Stimulated activated CD4-positive, alpha-beta T cell treated with anti-CD3 and anti-CD28 coated beads, Interleukin-4, amount 100 ng/mL, for 1 hour (primary cell): ENCODE data around the gene ACSS2.
A peak's percentile ranks its signal among the peaks of the same experiment; 100 is the strongest.

ENCODE experiments used
- DNase-seq: peaks from one replicate; pipeline ENCODE4 v3.0.0-alpha.2; 2020

ACSS2 gene, protein sequence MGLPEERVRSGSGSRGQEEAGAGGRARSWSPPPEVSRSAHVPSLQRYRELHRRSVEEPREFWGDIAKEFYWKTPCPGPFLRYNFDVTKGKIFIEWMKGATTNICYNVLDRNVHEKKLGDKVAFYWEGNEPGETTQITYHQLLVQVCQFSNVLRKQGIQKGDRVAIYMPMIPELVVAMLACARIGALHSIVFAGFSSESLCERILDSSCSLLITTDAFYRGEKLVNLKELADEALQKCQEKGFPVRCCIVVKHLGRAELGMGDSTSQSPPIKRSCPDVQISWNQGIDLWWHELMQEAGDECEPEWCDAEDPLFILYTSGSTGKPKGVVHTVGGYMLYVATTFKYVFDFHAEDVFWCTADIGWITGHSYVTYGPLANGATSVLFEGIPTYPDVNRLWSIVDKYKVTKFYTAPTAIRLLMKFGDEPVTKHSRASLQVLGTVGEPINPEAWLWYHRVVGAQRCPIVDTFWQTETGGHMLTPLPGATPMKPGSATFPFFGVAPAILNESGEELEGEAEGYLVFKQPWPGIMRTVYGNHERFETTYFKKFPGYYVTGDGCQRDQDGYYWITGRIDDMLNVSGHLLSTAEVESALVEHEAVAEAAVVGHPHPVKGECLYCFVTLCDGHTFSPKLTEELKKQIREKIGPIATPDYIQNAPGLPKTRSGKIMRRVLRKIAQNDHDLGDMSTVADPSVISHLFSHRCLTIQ

DNA sequence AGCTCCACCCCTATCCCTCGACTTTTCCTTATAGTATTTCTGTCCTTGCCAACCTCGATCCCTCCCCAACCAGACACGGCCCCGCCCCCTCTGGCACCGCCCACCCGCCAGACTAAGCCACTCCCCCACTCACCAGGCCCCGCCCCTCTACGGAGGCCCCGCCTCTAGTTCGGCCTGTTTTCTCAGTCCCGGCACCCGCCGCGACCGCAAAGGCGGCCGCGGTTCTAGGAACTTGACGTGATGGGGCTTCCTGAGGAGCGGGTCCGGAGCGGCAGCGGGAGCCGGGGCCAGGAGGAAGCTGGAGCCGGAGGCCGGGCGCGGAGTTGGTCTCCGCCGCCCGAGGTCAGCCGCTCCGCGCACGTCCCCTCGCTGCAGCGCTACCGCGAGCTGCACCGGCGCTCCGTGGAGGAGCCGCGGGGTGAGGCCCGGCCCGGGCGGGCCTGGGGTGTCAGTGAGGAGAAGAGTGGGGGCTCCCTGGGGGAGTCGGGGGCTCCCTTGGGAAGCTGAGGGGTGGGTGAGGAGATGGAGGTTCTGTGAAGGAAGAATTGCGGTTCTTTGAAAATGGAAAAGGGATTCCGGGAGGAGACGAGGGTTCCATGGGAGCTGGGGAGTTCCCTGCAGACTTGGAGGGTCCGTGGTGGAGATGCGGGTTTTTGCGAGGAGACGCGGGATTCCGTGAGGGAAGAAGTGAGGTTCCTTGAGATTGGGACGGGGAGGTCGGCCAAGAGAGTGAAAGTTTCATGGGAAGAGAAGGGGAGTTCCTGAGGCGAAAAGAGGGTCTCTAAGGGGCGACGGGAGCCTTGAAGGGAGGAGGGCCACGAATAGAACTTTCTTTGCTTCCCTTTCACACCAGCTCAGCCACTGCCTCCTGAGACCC, at the start of gene ACSS2:
Gene ACSS2, plus strand, starts transcription at position 207 of the 877 bp plus-strand sequence. Its CDS starts 34 bp downstream, at position 241.
- no peak for DNase-seq

DNA sequence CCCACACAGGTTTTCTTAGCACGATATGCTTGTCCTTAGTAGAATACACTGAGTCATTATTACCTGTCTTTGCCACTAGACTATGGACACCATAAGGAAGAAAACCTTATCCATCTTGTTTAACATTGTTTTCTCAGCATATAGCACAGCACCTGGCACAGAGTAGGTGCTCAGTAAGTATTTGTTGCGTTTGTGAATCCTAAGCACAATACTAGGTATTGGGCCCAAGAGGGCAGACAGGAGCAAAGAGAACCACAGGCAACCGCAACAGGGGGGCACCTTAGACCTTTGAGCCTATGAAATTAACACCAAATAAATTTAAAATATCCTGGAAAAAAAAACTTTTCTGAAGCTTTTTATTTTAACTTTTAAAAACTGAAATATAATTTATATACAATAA, 47.2 kb upstream of the ACSS2 start:
- DNase-seq, result no peak

DNA sequence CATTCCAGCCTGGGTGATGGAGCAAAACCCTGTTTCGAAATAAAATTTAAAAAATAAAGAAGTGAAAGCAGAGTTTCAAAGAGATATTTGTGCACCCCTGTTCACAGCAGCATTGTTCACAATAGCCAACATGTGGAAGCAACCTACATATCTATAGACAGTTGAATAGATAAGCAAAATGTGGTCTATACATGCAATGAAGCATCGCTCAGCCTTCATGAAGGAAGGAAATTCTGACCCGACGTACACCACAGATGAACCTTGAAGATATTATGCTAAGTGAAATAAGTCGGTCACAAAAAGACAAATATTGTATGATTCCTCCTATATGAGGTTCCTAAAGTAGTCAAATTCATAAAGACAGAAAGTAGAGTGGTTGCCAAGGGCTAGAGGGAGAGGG, 44.5 kb upstream of the ACSS2 start:
- no peak for DNase-seq

DNA sequence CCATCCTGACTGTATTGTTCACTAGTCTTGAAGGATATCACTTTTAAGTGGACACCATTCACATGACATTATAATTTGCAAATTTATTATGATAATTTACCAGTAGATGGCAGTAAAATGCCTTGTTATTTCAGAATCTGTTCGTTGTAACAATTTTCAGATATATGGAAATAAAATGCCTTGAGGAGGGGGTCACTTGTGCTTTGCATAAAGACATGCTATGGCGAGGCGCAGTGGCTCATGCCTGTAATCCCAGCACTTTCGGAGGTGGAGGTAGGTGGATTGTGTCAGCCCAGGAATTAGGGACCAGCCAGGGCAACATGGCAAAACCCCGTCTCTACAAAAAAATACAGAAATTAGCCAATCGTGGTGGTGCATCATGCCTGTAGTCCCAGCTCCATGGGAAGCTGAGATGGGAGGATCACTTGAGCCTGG, 41.9 kb upstream of the ACSS2 start:
- no peak for DNase-seq

DNA sequence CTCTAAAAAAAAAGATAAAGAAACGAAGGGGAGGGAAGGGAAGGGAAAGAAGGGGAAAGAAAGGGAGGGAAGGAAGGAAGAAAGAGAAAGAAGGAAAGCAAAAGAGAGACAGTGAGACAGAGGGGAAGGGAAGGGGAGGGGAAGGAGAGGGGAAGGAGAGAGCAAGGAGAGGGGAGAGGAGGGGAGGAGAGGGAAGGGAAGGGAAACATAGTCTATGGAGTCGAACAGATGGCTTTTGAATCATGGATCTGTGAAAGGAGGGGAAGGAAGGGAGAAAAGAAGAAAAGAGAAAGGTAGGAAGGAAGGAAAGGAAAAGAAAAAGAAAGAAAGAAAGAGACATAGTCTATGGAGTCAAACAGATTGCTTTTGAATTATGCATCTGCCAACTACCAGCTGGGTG, 34.3 kb upstream of the ACSS2 start:
- DNase-seq, result no peak

DNA sequence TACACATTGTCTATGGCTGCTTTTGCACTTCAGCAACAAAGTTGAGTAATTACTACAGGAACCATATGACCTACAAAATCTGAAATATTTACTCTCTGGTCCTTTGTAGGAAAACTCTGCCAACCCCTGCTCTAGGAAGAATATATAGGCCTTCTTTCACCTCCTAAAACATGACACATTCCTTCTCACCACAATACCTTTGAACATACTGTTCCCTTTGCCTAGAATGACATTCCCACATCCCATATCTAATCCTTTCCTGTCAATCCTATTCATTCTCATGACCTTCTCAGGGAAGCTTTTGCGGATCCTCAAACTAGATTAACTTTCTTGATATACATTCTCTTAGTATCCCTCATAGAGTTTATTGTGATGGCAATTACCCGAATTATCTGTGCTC, 33.0 kb upstream of the ACSS2 start:
- no peak for DNase-seq

DNA sequence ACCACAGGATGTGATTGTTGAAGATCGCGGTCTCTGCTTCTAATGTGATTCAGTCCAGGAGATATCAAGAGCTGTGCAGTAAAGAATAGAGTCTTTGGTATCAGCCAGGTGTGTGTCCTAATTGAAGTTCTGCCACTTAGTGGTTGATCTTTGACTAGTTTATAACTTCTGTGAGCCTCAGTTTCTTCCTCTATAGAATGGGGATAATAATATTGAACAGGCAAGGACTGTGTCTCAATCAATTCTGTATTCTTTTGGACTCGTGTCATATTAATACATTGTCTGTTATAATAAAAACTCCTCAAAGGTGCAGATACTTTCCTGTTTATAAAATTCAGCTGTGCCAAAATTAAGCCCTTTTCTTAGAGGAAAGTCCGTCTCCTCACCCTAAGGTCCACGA, 27.8 kb upstream of the ACSS2 start:
- no peak for DNase-seq

DNA sequence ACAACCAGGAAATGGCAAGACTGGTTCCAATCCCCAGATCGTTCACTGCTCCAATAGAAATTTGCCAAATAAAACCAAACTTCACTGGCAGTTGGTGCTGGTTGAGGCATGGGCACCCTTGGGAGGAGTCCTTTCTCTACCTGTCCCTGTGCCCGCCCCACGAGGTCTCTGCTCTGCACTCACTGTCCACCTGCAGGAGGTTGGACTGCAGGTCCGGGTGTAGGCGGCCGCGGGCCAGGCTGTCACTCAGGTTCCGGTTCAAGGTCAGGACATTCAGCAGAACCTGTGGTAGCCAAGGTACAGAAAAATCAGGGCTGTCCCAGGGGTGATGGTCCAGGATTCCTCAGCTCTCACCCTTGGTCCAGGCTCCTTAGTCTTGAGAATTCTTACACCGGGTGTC, 26.6 kb upstream of the ACSS2 start:
- DNase-seq, result no peak

DNA sequence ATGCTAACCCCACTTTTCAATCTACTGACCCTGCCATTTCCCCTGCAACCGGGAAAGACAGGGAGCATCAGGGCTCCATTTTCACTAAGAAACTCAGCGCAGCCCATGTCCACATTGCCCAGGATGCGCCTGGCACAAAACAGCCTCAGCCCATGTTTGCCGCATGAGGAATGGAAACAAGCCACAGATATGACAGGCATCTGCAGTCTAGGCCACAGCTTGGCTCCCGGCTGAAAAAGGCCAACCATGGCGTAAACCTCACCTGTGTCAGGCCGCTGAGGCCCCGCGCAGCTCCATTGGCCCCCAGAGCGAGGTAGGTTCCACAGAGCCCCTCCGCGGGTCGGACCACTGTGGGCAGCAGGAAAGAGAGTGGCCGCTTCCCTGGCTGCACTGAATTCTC, 25.4 kb upstream of the ACSS2 start:
- no peak for DNase-seq

DNA sequence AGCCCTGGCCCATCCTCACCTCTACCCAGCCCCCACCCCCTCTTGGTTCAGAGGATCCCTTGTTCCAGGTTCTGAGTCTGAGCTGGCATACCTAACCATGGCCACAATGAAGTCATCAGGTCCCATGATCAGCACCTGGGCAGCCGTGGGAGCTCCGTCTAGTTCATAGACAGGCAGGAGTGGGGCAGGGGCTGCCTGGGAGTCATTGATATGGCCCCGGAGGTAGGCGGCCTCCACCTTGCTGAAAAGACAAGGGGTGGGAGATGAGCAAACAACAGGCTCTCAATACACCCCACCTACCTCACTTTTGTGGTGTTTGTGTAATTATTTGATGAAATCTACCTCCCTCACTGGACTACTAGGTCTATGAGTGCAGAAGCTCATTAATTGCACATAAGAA, 24.1 kb upstream of the ACSS2 start:
- DNase-seq, result no peak

DNA sequence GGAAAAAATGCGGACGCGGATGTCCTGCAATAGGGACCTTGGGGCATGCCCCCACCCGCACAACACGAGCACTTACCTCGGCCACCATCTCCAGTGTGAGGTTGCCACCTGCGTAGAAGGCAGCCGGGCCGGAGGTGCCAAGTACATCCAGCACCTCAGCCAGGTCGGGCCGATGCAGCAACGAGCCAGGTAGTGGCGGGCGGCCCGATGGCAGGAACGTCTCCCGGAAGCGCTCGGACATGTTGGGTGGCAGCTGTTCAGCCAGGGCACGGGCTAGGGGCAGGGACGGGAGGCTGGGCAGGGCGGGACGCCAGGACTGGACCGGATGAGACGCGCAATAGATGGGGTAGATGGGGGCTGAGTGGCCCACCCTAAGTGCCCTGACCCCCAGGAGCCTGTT, 17.0 kb upstream of the ACSS2 start:
- no peak for DNase-seq

DNA sequence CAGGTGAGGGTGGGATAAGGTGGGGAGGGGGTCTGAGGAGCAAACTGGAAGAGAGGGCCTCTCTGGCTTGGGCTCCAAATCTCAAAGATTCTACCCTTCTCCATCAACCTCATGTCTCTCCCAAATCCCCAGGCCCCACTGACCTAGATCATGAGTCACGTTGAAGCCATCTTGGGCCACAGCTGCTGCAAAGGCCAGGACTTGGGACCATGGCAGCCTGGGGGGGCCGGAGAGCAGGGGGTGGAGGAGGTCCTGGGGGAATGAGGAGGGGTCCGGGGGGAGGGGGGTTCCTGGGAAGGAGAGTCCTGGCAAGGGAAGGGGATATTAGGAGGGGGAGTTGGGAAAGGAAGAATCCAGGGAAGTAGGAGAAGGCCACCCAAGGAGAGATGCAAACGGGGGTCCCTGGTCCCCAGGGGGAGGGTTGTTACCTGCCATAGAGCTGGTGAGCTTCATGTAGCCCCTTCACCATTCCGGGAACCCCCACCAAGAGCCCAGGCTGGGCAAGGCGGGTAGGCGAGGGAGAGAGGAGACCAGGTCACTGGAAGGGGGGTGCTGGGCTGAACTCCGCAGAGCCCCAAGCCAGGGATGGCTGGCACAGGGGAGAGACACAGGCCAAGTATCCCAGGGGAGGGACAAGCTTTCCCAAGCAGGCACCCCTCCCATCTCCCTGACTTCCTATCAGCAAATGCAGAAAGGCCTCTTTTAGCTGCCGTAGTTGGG, 16.4 kb upstream of the ACSS2 start:
- no peak for DNase-seq

DNA sequence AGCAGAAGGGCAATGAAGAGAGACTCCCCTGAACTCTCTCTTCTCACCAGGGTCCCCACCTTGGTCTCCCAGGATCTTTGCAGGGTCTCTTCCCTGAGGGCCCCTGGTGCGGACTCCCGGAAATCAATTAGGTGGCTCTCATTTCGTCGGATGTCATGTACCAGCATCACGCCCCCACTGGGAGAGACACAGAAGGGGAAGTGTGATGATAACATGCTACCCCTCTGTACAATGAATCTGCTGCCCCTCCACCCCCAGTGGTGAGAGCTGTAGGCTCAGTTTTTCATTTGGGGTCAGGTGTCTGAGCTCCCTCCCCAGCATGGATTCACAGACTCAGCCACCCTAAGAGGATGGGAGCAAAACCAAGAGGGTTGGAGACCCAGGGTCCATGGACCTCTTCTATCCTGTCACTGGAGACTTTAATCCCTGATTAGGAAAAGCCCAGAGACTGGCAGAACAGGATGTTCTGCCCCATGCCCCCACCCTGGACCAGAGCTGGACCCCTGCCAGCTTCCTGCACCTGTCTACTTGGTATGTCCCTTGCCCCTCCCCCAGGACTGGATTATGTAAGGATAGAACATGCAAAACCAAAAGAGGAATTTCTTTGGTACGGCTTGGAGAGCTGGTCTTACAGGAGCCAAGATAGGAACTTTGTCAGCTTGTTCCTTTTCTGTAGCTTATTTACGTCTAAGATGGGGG, 14.9 kb upstream of the ACSS2 start:
- no peak for DNase-seq

DNA sequence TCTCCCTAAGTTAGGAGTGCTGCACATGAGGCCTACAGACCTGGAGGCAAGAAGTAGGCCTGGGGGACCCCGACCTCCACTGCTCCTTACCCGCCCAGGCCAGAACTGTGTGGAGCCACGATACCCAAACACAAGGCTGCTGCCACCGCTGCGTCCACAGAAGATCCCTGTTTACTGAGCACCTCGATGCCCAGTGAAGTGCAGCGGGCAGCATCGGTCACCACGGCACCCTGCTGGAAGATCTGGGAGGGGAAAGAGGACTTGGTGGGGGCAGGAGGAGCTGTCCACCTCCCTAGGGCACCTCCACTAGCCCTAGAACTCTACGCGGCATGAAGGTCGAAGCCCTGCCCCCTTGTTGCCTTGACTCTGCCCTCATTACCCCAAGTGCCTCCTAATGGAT, 13.7 kb upstream of the ACSS2 start:
- no peak for DNase-seq

DNA sequence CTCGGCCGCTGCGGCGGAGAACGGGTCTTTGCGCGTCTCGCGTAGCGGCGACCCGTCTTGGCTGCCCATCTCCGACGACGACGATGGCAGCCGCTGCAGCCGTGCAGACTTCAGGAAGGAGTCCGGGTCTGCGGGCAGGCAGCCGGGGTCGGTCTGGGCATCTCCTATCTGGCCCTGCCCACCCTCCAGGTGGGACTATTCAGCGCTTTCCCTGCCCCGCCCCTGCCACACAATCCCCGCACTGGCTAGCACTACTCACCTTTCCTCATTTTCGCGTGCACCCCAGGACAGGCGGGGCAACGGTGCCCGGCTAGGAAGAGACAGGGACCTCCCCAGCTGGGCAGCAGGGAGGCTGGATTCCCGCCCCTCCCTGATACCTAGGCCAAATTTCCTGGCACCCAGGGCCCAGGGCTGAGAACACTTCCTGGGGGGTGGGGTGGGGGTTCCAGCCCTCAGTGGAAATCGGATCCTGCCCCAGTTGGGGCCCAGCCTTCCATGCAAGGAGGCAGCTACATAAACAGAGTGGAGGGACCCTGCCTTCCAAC, 12.9 kb upstream of the ACSS2 start:
- no peak for DNase-seq

DNA sequence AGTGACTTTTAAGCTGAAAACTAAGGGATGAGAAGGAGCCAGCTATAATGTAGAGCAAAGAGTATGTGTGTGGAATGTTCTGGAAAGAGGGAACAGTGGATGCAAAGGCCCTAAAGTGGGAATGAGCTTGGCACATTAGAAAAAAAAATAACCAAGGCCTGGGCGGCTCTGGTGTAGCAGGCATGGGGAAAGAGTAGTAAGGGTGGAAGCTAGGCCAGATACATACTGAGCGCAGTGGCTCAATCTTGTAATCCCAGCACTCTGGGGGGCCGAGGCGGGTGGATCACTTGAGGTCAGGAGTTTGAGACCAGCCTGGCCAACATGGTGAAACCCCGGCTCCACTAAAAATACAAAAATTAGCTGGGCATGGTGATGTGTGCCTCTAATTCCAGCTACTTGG, 12.2 kb upstream of the ACSS2 start:
- DNase-seq, result no peak

DNA sequence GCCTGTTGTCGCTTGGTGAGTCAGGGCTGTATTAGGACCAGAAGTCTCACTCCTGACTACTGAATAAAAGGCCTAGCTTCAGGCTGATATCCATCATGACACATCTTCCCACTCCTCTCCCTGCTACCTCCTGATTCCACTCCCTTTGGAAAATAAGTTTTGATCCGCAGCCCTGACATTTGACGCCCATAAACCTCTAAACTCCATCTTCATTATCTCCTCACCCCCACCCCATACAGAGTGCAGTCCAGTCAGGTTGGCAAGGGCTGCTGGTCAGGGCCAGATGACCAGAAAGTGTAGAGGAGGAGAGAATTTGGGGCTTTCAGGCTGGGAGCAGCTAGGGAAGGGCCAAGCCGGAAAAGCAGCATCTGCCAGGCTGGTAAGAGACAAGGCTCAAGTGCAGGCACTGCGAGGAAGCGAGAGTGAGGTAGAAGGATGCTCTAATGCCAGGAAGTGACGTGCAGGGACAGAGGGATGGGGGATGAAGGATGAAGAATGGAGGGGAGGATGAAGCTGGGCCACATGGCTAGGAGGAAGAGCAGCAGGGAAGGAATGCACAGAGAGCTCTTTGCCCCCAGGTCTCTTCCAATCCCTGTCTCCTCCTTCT, 5.0 kb upstream of the ACSS2 start:
- DNase-seq, result no peak

DNA sequence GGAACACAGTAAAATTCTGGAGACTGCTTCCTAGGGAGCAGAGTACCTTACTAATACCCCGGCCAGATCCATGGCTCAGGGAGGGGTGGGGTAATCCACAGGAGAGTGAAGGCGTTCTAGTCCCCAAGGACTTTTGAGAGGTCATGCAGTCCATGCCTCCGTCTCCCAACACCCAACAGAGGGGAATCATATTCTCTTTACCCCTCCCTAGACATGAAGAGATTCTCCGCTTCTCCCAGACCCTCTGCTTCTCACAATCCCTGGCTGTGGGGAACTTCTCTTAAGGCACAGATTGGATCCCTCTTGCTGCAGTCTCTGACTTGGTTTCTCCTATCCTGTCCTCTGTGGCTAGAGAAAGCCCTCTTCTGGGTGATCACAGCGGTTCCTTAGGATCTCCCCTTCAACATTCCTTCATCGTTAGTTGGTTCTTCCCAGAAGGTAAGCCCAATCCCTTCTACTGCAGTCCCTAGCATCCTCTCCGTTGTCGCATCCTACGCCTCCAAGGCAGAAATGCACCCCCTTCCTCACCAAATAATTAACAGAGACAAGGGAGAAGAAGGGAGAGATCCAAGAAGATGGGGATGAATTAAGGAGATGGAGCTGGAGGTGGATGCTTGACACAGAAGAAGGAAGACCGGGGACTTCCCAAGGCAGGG, 4.3 kb upstream of the ACSS2 start:
- DNase-seq, result no peak

DNA sequence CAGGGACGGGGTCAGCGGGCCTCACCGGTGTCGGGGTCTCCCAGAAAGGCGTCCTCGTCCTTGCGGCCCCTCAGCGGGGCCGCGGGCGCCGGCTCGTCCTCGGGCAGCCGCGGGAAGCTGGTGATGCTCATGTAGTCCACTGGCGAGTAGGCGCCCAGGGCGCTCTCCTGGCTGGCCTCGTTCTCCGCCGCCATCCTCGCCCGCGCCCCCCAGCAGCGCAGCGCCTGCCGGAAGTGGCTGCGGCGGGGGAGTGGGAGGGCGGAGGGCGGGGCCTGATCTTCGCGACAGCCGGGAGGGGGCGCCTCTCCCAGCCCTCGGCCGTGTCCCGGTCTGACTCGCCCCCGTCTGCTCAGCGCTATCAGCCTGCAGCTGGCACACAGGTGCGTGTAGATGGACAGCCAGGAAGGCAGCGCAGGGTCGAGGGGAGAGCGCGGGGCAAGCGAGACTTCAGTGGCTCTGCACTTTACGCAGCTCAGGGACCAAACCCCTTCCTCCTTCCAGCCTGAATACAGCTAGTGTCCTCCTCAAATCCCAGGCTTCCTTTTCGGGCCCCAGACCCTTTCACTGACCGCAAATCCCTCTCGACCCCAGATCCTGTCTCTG, 3.7 kb upstream of the ACSS2 start, which contains the start of gene GGT7:
Gene GGT7, minus strand, starts transcription at position 235 of the 603 bp plus-strand sequence. Its CDS starts 41 bp downstream, at position 194.
- peak; percentile 90 for DNase-seq

DNA sequence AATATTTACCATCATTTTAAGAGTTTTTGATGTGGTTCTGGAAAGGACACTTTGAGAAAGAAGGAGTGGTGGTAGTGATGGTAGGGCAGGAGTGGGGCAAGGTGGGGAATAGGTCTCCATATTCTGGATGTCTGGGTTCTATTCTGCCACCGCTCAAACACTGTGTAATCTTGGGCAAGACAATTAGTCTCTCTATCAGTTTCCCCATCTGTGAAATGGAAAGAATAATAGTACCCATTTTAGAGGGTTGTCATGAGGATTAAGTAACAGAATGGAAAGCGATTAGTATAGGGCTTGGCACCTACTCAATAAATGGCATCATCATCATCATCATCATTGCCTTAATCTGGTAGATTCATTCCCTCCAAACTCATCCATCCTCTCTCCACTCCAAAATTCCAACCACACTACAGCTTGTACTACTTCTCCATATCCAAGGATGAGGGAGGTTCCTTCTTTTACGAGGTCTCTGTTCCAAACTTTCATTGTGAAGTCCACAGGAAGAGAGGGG, 2.8 kb upstream of the ACSS2 start:
- DNase-seq, result no peak
